Umbilical cord (tissue), 2 donors: ENCODE data around the gene ARHGAP28. TPM values are rescaled to one million over a fixed set of nuclear protein-coding genes. Genes with fewer than 3 reads are reported as not detected.
"Not testable (repeated sequence)": the region's sequence is repeated elsewhere in the genome, so short reads cannot be mapped to it uniquely, and the experiment has no call there.

ENCODE experiments used
- DNase-seq: peaks from one replicate; pipeline ENCODE4 v3.0.0-alpha.2; 2015; ENCODE audit warnings: low spot score
- total RNA-seq: library from RNA; depleted of rRNA; stranded (reverse); fragments of >200 nt; gene quantifications from one replicate; pipeline ENCODE4 v1.2.3, GENCODE V29; 2014; ENCODE audit warnings: low replicate concordance; ENCODE audit not compliant: insufficient read depth

The ARHGAP28 gene
- total RNA-seq, 1 donor from 2014 or later, result 41.2 TPM

DNA sequence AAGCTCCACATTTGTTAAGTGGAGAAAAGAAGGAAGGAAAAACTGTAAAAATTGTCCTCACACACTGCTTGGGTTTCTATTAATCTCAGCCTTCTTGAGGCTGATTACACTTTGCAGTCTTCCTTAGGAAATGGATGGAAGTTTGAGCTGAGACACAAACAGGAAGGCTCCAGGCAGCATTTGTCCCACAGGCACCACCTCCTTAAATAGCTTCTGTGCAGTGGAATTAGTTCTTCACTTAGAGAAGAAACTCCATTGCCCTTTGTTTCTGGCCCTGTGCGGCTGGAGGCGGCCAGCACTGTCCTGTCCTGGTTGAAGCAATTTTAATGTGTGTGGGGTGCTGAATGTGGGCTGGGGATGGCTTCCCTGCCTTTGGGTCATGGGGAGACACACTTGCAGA, 44.3 kb downstream of the ARHGAP28 start:
- DNase-seq, result no peak

DNA sequence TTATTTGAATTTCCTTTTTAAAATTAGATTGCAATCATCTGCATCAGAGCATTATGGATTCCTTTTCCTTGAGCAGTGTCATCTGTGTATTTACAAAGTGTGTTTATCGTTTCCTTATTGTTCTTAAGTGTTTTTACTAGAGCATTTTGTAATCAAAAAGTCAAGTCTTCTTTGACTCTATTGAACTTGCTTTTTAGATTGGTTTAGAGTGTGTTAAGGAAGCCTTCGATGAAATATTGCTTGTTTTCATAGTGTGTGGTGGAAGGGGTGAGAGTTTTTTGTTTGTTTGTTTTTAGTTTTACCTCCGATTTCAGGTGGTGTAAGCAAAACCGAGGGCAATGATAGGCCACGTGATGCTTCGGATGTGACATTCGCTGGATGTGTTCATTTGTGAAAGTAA, 45.7 kb downstream of the ARHGAP28 start:
- DNase-seq, result no peak

DNA sequence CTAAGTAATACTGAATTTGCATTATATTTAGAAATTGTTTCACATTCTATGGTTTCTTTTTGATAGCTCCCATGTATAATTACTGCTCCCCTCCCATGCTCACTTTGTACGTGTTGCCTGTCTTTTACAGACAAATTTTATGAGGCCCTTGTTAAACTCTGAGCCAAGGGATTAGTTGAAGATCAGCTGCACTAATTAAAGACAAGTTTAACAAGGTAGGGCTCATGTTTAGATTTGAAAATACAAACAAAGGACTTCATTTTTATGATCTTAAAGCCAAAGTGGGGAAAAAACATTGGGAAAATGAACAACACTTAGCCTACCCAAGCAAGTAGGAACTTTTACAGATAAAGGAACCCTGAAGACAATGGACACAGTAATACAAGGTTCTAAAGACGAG, 46.2 kb downstream of the ARHGAP28 start:
- no peak for DNase-seq

DNA sequence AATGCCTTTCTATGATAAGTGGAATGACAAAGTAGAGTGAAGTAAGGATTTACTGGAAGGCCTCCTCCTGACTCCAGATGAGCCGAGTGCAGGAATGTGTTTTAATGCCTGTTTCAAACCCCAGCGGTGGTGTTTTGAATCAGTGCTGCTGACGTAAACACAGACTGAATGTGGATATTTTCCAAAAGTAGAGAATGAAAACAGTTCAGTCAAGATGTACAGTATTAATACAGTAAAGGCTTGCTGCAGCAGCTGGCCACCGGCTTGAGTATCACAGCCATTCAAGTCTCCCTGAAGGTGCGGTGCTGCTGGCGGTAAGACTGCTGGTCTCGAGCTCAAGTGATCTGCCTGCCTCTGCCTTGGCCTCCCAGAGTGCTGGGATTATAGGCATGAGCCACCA, 46.7 kb downstream of the ARHGAP28 start:
- DNase-seq, result peak; percentile 94

DNA sequence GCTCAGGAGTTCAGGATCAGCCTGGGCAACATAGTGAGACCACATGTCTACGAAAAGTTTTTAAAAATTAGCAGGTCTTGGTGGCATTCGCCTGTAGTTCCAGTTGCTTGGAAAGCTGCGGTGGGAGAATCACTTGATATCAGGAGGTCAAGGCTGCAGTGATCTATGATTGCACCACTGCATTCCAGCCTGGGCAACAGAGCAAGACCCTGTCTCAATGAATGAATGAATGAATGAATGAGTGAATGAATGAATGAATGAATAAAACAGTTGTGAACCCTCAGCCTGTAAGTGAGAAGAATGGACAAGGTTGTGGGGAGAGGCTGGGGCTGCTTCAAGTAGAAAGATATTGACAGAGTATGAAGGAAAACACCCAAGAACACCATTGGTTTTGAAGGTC, 48.0 kb downstream of the ARHGAP28 start:
- DNase-seq, result no peak

DNA sequence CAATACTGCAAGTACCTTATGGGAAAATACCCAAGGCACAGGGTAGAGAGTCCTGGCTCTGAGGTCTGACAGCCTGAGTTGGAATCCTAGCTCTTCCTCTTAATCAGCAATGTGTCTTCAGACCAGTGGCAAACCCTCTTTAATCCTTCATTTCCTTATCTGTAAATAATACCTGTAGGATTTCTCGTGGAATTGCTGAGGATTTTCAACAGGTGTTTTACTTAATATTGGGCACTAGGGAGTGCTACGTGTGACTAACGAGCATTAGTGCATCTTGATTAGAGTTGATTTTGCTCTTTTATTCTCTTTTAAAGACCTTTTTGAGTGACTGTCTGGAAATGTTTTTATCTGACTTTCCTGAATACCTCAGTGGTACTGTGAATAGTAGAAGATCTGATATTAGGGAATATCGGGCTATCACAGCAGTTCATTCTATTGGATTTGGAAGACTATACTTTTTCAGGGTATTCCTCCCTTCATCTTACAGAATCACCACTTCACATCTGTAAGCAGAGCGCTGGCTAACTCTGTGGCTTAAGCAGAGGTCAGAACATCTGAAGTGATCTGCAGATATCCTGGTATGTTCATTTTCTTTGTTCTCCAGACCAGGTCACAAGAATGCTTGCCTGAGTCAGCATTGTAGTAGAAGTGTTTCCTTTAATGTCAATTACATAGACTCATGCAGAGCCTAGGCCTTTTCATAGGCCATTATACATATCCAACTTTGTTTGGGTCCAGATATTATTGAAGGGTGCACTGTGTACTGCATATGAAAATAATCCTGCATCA, 49.1 kb downstream of the ARHGAP28 start:
- DNase-seq, result no peak

DNA sequence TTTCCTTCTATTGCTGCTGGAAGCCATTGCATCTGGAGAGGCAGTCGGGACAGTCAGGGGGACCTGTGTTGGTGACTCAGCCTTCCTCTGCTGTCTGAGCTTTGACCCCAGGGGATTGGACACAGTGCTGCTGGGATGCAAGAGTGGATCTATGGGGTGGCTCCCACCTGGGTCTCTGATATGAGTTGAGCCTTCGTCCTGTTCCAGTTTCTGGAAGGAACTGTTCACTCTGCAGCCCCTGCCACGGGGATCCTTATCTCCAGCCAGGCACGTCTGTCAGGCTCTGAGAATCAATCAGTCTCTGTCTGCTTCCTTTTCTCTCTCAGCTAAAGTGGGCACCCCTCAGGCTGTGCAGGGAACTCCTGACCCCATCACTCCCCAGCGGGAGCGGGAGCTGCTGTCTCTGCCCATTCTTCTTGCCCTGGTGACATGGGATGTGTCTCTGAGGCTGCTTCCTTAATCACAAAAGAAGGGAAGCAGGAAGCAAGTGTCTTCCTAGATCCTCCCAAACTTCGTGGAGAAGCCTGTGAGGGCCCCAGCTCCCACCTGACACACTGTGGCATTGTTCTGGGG, 51.7 kb downstream of the ARHGAP28 start:
- no peak for DNase-seq

DNA sequence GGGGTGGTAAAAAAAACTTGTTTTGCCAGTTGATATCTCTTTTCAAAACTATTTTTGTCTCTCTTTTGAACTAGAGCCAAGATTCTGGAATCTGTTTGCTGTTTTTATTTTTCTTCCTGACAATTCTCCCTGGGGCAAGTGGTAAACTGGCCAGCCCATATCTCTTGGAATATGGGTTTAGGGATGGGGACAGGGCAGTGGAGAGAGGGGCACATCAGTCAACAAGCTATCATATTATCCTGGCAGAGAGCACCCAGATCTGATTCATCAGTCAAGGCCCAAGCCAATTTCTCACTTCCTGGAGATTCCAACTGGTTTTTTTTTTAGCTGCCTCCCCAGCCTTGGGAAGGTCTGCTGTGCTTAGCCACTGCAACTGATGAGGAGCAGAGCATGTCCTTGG, 52.3 kb downstream of the ARHGAP28 start:
- DNase-seq, result peak; percentile 78

DNA sequence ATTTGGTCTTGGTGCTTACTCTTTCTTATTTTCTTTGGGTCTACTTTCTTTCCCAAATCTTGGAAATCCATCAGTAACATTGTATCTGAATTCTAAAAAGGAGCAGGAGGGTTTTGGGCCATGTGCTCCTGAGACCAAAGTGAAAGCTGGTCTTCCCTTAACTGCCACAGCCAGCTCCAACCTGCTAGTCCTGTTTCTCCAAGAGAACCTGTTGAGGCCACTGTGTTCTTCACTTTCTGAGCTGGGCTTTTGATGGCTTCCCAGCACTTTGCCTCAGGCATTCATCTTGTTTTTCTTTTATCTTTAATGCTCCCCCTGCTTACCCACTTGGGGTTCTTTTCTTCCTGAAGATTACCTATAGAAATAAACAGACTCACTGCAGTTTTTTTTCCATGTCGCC, 53.3 kb downstream of the ARHGAP28 start:
- DNase-seq, result no peak

DNA sequence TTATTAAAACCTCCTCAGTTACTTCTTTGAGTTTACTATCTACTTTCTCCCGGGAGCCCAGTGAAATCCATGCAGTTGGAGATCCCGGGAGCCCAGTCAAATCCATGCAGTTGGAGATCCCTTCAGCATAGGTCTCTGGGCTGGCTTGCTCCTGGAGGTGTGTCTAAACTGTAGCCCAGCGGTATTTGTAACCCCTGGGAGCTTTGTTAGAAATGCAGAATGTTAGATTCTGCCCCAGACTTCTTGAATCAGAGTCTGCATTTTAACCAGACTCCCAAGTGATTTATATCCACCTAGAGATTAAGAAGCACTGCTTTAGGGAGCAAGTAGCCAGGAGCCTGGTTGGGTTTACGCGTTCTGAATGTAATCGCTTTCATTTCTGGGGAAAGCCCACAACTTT, 54.5 kb downstream of the ARHGAP28 start:
- DNase-seq, result peak; percentile 81

DNA sequence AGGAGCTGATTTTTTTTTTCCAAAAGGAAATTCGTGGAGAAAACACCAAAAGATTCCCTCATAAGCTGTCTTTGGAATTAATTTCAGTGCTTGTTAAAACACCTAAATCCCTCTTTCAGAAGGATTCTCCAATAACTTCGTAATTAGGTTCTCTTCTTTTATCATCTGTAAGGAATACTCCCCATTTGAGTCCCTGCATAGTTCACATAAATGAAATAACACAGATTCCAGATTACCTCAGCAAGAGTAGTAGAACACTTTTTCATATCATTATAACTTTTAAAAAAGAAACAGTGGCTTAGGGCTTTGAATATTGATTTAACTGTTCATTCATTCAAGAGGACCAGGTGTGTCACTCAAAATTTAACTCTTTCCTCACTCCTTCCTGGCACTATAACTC, 55.5 kb downstream of the ARHGAP28 start:
- DNase-seq, result no peak

DNA sequence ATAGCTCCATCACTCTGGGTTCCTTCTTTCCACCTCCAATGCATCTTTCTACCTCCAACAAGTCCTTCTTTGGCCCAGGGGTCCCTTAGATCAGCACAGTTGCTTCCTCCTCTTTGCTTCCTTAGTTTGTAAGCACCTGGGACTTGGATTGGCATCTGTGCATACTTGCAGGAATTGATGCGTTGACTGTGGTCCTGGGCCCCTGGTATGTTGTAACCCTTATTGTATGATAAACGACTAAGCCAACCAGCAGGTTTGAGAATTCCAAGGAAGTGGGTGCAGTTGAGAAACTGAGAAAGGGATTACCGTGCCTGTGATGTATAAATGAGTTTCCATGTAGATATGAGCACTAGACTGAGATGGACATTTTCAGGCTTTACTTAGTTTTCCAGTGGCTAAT, 55.9 kb downstream of the ARHGAP28 start:
- DNase-seq, result no peak

DNA sequence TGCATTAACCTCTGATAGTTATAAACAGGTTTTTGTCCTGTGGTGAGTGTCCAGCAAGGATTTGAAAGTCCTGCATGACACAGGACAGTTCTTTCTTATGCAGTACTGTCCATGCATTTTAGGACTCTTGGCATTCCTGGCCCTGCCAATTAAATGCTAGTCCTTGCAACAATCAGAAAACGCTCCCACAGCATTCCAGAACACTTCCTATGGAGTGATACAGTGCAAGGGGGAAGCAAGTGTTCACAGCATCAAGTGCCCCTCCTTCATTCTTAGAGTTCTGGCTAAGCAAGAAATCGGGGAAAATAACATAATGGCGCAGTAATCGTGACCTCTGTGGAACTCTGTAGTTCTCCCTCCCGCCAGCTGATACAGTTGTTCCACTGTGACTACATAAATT, 62.9 kb downstream of the ARHGAP28 start:
- no peak for DNase-seq

DNA sequence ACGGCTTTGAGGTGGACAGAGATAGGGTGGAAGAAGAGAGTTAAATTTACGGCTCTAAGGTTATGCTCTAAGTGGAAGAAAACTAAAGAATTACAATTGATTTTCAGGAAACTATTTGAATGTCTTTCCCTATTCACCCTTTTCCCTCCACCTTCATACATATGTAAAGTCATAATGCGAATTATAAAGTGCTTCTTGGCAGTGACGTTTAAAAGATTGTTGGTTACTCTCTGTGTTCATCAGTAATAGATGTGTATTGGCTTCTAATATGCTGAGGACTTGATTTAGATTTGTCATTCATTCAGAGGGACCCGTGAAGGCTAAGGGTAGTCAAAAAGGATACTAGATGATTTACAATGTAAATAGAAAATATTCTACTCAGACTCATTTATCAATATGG, 63.9 kb downstream of the ARHGAP28 start:
- DNase-seq, result no peak

DNA sequence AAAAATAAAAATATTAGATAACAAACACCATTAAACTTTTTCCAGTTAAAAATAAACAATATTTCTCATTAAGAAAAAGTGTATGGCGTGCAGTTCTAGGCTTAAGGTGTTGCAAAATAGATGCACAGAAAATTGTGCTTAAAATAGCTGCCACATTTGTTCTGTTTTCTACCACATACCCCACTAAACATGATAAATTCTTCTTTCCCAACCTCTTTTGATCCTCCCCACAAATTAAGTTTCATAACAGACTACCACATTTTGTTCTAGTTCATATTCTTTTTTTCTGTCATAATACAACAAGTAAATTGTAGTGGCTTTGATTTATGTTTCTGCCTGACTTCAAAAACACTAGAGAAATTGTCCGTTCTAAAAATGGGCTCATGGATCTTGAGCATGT, 64.5 kb downstream of the ARHGAP28 start:
- DNase-seq, result no peak

DNA sequence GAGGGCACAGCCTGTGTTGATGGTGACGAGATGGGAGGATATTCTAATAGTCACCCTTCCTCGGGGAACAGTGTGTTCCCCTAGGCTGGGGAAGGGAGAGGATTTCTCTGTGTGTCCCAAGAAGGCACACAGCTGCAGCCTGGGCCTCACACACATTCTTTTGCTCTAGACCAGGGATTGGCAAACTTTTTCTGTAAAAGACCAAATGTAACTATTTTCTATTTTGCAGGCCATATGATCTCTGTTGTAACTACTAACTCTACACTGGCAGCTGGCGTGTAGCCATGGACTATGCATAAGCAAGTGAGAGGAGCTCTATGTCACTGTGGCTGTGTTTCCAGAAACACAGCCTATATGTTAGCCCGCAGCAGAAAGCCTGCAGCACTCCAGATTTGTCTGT, 65.8 kb downstream of the ARHGAP28 start:
- DNase-seq, result peak; percentile 87

DNA sequence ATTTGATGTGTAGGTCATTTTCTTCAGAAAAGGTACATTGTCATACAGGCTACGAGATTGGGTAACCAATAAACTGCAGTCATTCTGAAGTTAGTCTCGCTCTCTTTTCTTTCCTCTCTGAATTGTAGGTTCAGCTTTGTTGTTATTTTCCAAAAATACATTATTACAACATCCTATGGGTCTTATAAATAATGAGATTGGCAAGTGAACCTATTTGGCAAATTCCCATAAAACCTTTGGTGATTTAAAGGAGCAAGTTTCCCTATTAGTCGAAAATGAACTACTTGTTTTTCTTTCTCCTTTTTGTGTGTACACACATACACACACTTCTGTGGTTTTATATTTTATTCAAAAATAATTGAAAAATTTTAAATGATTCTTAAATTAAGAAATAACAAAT, 67.0 kb downstream of the ARHGAP28 start:
- no peak for DNase-seq

DNA sequence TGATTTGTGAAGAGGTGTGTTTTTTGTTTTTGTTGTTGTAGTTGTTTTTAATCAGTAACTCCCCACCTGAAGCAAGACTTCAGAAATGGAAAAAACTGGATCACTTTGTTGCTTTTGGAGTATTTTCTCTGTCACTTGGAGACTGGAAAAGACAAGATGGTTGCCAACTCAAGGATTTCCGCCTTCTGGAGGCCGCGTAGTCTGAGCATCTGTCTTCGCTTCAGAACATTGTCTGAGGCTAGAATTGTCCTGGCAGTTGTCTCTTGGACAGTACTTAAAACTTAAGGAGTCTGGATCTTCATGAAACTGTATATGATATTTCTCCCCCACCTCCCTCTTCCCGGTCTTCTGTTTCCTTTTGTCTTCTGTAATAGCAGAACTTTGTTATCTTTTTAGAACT, 67.7 kb downstream of the ARHGAP28 start:
- no peak for DNase-seq

DNA sequence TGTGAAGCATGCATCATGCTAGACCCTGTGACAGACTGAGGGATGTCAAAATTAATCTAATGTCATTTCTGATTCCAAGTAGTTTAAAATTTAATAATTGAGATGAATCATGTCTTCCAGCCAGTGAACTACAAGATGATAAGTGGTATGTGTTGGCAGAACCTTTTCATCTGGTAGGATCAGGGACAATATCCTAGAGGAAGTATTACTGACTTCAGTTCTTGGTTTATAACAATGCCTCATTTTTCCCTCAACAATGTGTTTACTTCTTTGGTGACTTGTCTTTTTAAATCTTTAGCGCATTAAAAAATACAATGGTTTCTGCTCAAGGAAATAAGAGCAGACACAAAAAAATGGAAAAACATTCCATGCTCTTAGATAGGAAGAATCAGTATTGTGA, 69.4 kb downstream of the ARHGAP28 start:
- no peak for DNase-seq

DNA sequence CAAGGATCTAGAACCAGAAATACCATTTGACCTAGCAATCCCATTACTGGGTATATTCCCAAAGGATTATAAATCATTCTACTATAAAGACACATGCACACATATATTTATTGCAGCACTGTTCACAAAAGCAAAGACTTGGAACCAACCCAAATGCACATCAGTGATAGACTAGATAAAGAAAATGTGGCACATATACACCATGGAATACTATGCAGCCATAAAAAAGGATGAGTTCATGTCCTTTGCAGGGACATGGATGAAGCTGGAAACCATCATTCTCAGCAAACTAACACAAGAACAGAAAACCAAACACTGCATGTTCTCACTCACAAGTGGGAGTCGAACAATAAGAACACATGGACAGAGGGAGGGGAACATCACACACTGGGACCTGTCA, 70.8 kb downstream of the ARHGAP28 start:
- not testable (repeated sequence) for DNase-seq

DNA sequence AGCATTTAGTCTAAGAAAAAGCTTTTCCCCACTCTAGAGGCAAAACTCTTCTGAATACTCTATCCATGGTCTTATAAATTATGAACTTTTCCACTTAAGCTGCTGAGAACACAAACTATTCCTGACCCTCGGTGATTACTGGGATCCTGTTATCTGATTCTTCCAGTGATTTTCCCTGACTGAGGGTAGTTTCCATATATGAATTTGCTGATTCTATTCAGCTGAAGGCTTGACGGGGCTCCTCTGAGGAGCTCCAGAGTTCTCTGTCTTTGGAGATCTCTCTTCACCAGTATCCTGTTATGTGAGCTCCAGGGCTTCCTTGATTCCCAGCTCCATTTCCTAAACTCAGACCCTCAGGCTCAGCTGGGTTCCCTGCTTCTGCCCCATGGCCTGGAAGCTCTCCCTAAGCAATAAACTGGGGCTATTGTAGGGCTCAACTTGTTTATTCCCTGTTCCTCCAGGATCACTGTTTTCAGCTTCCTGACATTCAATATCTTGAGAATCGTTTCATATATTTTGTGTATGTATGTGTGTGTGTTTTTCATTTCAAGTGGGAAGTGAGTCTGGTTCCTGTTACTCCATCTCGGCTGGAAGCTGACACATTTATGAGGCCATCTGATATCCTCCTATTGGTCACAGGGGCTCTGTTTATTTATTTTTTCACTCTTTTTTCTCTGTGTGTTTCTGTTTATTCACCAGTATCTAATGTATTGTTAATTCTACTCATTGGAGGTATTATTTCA, 78.2 kb downstream of the ARHGAP28 start:
- DNase-seq, result peak; percentile 77

DNA sequence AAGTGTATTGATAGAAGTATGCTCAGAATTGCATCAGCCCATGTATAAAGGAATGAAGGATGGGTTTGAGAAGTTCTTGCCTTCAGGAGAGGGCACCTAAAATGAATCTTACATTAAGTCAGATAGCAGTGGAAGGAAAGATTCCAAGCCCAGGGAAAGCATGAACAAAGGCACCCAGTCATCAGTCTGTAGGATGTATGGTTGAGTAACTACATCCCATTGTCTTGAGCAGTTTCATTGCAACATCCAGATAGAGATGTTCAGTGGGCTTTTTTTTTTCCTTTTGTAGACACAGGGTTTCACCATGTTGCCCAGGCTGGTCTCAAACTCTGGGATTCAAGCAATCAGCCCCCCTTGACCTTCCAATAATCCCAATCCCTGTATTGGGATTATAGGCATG, 80.7 kb downstream of the ARHGAP28 start:
- DNase-seq, result no peak

DNA sequence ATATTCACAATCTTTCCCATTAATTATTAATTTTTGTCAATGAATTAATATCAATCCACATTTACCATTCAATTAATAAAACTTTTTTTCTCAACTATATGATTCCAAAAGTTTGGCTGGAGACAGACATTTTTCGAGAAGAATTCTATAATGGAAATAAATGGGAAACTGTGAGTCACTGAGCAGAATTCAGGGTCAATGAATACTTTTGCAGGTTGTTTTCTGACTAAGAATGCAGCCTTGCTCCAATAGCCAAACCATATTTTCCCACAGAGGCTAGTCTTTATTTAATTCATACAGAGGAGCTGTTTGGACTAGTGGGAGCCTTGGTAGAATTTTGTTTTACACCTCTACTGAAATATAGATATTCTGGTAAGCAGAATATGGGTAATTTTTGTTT, 82.3 kb downstream of the ARHGAP28 start:
- DNase-seq, result no peak
